Pancreas (tissue), 10 donors: ENCODE data around the gene RAB11B. TPM values are rescaled to one million over a fixed set of nuclear protein-coding genes. Genes with fewer than 3 reads are reported as not detected.
"Not testable (repeated sequence)": the region's sequence is repeated elsewhere in the genome, so short reads cannot be mapped to it uniquely, and the experiment has no call there.

Experiments
- ATAC-seq, 4 donors: fragments of 200-7000 bp; cut with Tn5 transposase; one replicate each; pipeline versions ENCODE4 v1.8.0 to v1.9.1; 2020; ENCODE audit warnings: mild to moderate bottlenecking in 4 of 4, moderate library complexity in 4 of 4
- DNase-seq, 6 donors: peaks; one replicate each; pipeline ENCODE4 v3.0.0-alpha.2; 2020
- FAIRE-seq: peaks from 2 replicates; lab custom pipeline; 2012; peaks lifted over from hg19 to GRCh38; lab: Jason Lieb, UNC
- H3K27ac ChIP-seq, 4 donors: fragments of 200-600 bp; sonication (generic); 1 replicate in 3 of 4; 2 replicates in 1 of 4; pipeline versions ENCODE4 v1.5.0 to v1.8.0; 2020
- H3K27me3 ChIP-seq, 4 donors: fragments of 200-600 bp; one replicate each; pipeline ENCODE4 v1.8.0; 2021
- H3K36me3 ChIP-seq, 3 donors: fragments of 200-600 bp; sonication (generic) in 1 of 3; one replicate each; pipeline versions ENCODE4 v1.5.0 to v1.8.0; 2020 to 2021
- H3K4me1 ChIP-seq, 3 donors: fragments of 200-600 bp; one replicate each; pipeline ENCODE4 v1.8.0; 2021
- H3K4me3 ChIP-seq, 4 donors: fragments of 200-600 bp; sonication (generic) in 2 of 4; one replicate each; pipeline versions ENCODE4 v1.5.0 to v1.8.0; 2020 to 2021
- H3K9me3 ChIP-seq, 4 donors: fragments of 200-600 bp; one replicate each; pipeline ENCODE4 v1.8.0; 2021
- CTCF ChIP-seq, 4 donors: fragments of 200-600 bp; sonication (generic) in 3 of 4; IDR thresholded peaks; one replicate each; pipeline versions ENCODE4 v1.5.0 to v1.8.0; 2021; ENCODE audit warnings: antibody characterized with exemption in 4 of 4
- WGBS, 2 donors: extraction: QIAGEN DNeasy Blood & Tissue Kit; methylation state at CpG; one replicate each; pipeline ENCODE4 v1.1.7; 2013; 5-methylcytosine and 5-hydroxymethylcytosine counted together
- intact Hi-C, 3 donors: fragments of 100-400 bp; cut with DNase I; formaldehyde crosslinking; loops; one replicate each; pipeline versions ENCODE4 v1.11.1 to v1.14.2; 2022
- polyA plus RNA-seq, 2 donors: library from polyadenylated mRNA; stranded (reverse); fragments of 200-250 nt; gene quantifications; one replicate each; pipeline ENCODE4 v1.2.3, GENCODE V29; 2013
- total RNA-seq, 6 donors: library from RNA; stranded (reverse); fragmentation: NEBNext Ultra II Directional in 4 of 6; extraction: Animal tissue kit (Norgen Biotek cat#: 25700) in 4 of 6; gene quantifications; one replicate each; pipeline versions ENCODE4 v1.2.1 to v1.2.4, GENCODE V29; 2021 to 2023
- donor health status: healthy with polysubstance abuse.
- donor health status: DM: no; HTN: no; CAD: no; lungs with moderate emphysema.
- donor health status: DM: no; HTN: no; CAD: no.
- donor health status: control.
- donor health status: control.
- donor health status: Bipolar disorder and iron deficiency.
- donor health status: DM: yes; HTN: yes; CAD: no.
- donor health status: DM: no; HTN: no; CAD: no.
- donor health status: DM: no; HTN: no; CAD: no.
- donor health status: DM: yes; HTN: yes; CAD: no.

RAB11B gene
- total and polyA plus RNA-seq, 8 donors: 52.1 to 107 (median 60.5) TPM

DNA sequence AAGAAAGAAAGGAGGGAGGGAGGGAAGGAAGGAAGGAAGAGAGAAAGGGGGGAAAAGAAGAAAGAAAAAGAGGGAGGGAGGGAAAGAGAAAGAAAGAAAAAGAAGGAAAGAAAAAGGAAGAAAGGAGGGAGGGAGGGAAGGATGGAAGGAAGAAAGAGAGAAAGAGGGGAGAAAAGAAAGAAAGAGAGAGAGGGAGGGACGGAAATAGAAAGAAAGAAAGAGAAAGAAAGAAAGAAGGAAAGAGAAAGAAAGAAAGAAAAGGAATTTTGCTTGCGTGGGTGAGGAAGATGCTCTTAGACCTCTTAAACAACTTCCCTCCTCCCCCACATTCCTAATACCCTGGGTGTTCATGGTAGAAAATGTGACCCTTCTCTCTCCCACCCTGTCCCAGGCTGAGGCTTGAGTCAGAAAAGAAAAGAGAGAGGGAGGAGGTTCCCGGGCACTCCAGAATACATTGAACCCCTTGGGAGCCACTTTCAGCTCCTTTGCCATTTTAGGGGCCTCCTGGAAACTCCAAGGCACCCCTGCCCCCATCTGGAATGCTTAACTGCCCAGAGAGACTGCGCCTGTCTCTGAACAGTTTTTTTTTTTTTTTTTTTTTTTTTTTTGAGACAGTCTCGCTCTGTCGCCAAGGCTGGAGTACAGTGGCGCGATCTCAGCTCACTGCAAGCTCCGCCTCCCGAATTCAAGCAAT is 37.9 kb upstream of the RAB11B start:
- H3K27ac ChIP-seq: no peak overlapping the region
- no peaks in the 10 kb centered on the region for H3K27me3 ChIP-seq
- FAIRE-seq (no peak), DNase-seq (peak in 1 of 6 donors; percentile 17), ATAC-seq (no peak)
- 33 to 55% methylated on average over 8 to 10 of the region's 10 CpGs for WGBS, 2 donors
- H3K4me3 ChIP-seq: no peak overlapping the region
- H3K36me3 ChIP-seq: no peaks in the 10 kb centered on the region
- H3K4me1 ChIP-seq: peaks cover 0 to 1% (median 0%) of the 10 kb centered on the region in 3 donors
- TF ChIP-seq CTCF (IDR thresholded peaks at IDR 0.05): no peak
- intact Hi-C loops: loop anchor here (10.0 kb wide), 3 partner anchors 53 to 233 kb away; partner anchors contain the start of gene PRAM1 (in 2 of the 3)
- H3K9me3 ChIP-seq: no peaks in the 10 kb centered on the region

DNA sequence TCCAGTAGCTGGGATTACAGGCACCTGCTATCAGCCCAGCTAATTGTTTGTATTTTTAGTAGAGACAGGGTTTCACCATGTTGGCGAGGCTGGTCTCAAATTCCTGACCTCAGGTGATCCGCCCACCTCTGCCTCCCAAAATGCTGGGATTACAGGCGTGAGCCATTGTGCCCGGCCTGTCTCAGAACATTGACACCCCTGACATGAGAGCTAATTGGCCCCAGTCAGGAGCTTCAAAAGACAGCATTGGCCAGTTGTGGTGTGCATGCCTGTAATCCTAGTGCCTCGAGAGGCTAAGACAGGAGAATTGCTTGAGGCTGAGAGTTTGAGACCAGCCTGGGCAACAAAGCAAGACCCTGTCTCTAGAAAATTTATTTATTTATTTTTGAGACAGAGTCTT is 37.3 kb upstream of the RAB11B start:
- WGBS, 2 donors: 48 to 51% methylated on average over 5 of the region's 5 CpGs
- intact Hi-C loops: loop anchor here (10.0 kb wide), 3 partner anchors 52 to 232 kb away; partner anchors contain the start of gene PRAM1 (in 2 of the 3)
- not testable (repeated sequence) for H3K4me3 ChIP-seq, H3K27me3 ChIP-seq, ATAC-seq, H3K4me1 ChIP-seq, FAIRE-seq, H3K9me3 ChIP-seq, H3K27ac ChIP-seq, H3K36me3 ChIP-seq
- DNase-seq: peak in 1 of 6 donors; percentile 15

DNA sequence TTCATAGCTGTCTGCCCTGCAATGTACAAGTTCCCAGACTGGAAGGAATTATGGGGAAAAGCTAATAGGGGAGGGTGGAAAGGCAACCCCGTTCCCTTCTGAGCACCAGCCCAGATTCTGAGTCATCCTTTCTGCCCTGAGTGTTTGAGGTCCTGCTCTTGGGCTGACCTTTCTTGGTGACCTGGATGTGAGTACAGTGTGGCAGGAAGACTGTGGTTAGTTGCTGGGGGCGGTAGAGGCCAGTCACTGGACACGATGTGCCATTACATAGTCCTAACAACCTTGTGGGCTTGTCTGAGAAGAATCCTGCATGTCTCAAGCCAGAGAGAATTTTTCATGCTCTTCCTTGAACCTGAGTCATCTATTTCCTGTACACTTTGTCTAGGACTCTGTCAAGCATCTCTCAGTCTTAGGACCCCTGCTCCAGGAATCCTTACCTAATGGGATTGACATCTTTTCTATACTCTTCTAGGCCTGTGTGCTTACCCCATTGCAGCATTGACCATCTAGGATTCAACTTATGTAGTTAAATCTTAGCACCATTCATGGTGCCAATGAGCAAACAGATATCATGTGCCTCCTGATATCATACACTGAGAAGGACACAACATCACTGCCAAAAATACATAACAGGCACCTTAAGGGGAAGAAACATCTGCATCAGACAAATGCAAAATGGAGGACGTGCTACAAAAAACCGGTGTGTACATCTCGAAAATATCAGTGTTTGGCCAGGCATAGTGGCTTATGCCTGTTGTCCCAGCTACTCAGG is 34.3 kb upstream of the RAB11B start:
- intact Hi-C loops: loop anchor here (5.0 to 10.0 kb wide), 4 partner anchors 49 to 229 kb away; partner anchors contain the start of gene PRAM1 (in 2 of the 3)
- Histone ChIP-seq H3K27ac (no peak overlapping the region), H3K27me3 (no peaks in the 10 kb centered on the region), H3K9me3 (no peaks in the 10 kb centered on the region), H3K4me1 (peaks cover 0 to 3% (median 0%) of the 10 kb centered on the region in 3 donors), H3K4me3 (no peak overlapping the region), H3K36me3 (no peaks in the 10 kb centered on the region)
- ATAC-seq: peak in 3 of 4 donors; percentile 41 to 70 (median 47)
- WGBS, 2 donors: 81 to 91% methylated on average over 6 of the region's 6 CpGs
- no peak for FAIRE-seq
- DNase-seq: peak in 1 of 6 donors; percentile 9
- no peak for TF ChIP-seq CTCF (IDR thresholded peaks at IDR 0.05)

DNA sequence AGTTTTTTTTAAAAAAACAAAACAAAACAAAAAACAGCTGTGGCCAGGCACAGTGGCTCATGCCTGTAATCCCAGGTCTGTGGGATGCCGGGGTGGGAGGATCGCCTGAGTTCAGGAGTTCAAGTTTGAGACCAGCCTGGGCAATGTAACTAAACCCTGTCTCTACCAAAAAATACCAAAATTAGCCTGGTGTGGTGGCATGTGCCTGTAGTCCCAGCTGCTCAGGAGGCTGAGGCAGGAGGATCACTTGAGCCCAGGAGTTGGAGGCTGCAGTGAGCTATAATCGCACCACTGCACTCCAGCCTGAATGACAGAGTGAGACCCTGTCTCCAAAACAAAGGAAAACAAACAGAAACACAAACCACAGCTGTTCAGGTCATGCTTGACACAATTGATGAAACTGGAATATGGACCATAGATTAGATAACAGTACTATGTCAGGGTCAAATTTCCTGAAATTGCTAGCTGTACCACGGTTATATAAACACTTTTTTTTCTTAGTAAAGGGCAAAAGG is 33.1 kb upstream of the RAB11B start:
- Histone ChIP-seq H3K9me3 (no peaks in the 10 kb centered on the region), H3K36me3 (no peaks in the 10 kb centered on the region), H3K27ac (no peak overlapping the region), H3K27me3 (no peaks in the 10 kb centered on the region), H3K4me1 (peaks cover 5 to 9% (median 8%) of the 10 kb centered on the region in 3 donors), H3K4me3 (no peak overlapping the region)
- DNase-seq (peak in 1 of 6 donors; percentile 7), ATAC-seq (no peak), FAIRE-seq (no peak)
- WGBS, 2 donors: 71 to 72% methylated on average over 4 of the region's 4 CpGs
- intact Hi-C loops: loop anchor here (5.0 to 10.0 kb wide), 4 partner anchors 48 to 228 kb away; partner anchors contain the start of gene PRAM1 (in 2 of the 3)
- TF ChIP-seq CTCF (IDR thresholded peaks at IDR 0.05): no peak

DNA sequence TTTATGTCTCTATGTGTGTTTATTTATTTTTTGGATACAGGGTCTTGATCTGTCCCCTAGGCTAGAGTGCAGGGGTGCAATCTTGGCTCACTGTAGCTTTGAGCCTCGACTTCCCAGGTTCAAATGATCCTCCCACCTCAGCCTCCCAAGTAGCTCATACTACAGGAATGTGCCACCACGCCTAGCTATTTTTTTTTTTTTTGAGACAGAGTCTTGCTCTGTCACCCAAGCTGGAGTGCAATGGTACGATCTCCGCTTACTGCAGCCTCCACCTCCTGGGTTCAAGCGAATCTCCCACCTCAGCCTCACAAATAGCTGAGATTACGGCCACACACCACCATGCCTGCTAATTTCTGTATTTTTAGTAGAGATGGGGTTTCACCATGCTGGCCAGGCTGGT is 31.2 kb upstream of the RAB11B start:
- ATAC-seq: no peak
- Histone ChIP-seq H3K4me3 (no peak overlapping the region), H3K27ac (no peak overlapping the region), H3K27me3 (no peaks in the 10 kb centered on the region), H3K36me3 (no peaks in the 10 kb centered on the region), H3K4me1 (peaks cover 18 to 25% (median 24%) of the 10 kb centered on the region in 3 donors), H3K9me3 (no peaks in the 10 kb centered on the region)
- peak in 1 of 6 donors; percentile 1 for DNase-seq
- TF ChIP-seq CTCF (IDR thresholded peaks at IDR 0.05): no peak
- FAIRE-seq: no peak
- 89 to 96% methylated on average over 6 of the region's 6 CpGs for WGBS, 2 donors
- intact Hi-C loops: loop anchor here (5.0 to 10.0 kb wide), 4 partner anchors 46 to 226 kb away; partner anchors contain the start of gene PRAM1 (in 2 of the 3)
